Neuron (in vitro differentiated cells): ENCODE data around the gene ATP10A.
A peak's percentile ranks its signal among the peaks of the same experiment; 100 is the strongest.
"Not testable (repeated sequence)": the region's sequence is repeated elsewhere in the genome, so short reads cannot be mapped to it uniquely, and the experiment has no call there.

Experiments used
- H2AFZ ChIP-seq: one replicate; pipeline ENCODE4 v1.6.1; 2013; ENCODE audit warnings: low read depth, mild to moderate bottlenecking, inconsistent platforms, low read length, moderate library complexity
- H3K27me3 ChIP-seq: one replicate; pipeline ENCODE4 v1.6.1; 2013; ENCODE audit warnings: low read length; ENCODE audit not compliant: insufficient read depth
- H3K36me3 ChIP-seq: one replicate; pipeline ENCODE4 v1.6.1; 2013; ENCODE audit warnings: low read length; ENCODE audit not compliant: insufficient read depth
- H3K4me1 ChIP-seq: one replicate; pipeline ENCODE4 v1.6.1; 2013; ENCODE audit warnings: low read length; ENCODE audit not compliant: insufficient read depth
- H3K4me3 ChIP-seq: 2 replicates; pipeline ENCODE4 v1.5.1; 2013; ENCODE audit warnings: mild to moderate bottlenecking, low read length, moderate library complexity
- H3K9me3 ChIP-seq: one replicate; pipeline ENCODE4 v1.6.1; 2013; ENCODE audit warnings: low read length

Gene ATP10A

GRCh38 chr15:25758612-25759011, 104.5 kb downstream of the ATP10A start:
- H3K4me3 ChIP-seq, H3K36me3 ChIP-seq, H3K9me3 ChIP-seq, H2AFZ ChIP-seq, H3K4me1 ChIP-seq, H3K27me3 ChIP-seq: not testable (repeated sequence)

- Histone ChIP-seq H3K4me3 (no peak overlapping the region), H3K27me3 (no peaks in the 10 kb centered on the region), H2AFZ (no peak overlapping the region), H3K9me3 (no peaks in the 10 kb centered on the region), H3K36me3 (no peaks in the 10 kb centered on the region), H3K4me1 (peaks cover 10% of the 10 kb centered on the region)
Observed at GRCh38 chr15:25743548-25744275, 119.4 kb downstream of the ATP10A start.

- Histone ChIP-seq H3K4me3 (peak overlapping the region; percentile 22), H3K9me3 (no peaks in the 10 kb centered on the region), H2AFZ (peak overlapping the region; percentile 46), H3K27me3 (no peaks in the 10 kb centered on the region), H3K4me1 (peaks cover 10% of the 10 kb centered on the region), H3K36me3 (no peaks in the 10 kb centered on the region)
Observed at GRCh38 chr15:25742776-25743547, 120.2 kb downstream of the ATP10A start.

- peaks cover 10% of the 10 kb centered on the region for H3K4me1 ChIP-seq
- H2AFZ ChIP-seq: peak overlapping the region; percentile 46
- no peaks in the 10 kb centered on the region for H3K27me3 ChIP-seq
- H3K9me3 ChIP-seq: no peaks in the 10 kb centered on the region
- peak overlapping the region; percentile 22 for H3K4me3 ChIP-seq
- H3K36me3 ChIP-seq: no peaks in the 10 kb centered on the region
Observed at GRCh38 chr15:25742041-25742730, 120.9 kb downstream of the ATP10A start.

GRCh38 chr15:25741256-25741580, 121.9 kb downstream of the ATP10A start:
- H3K4me3 ChIP-seq: no peak overlapping the region

GRCh38 chr15:25740383-25741255, 122.5 kb downstream of the ATP10A start:
- Histone ChIP-seq H3K9me3 (no peaks in the 10 kb centered on the region), H2AFZ (no peak overlapping the region), H3K4me1 (peaks cover 10% of the 10 kb centered on the region), H3K36me3 (no peaks in the 10 kb centered on the region), H3K27me3 (no peaks in the 10 kb centered on the region), H3K4me3 (no peak overlapping the region)

More at GRCh38 chr15:25741256-25741580, 121.9 kb downstream of the ATP10A start:
- H3K9me3 ChIP-seq: no peaks in the 10 kb centered on the region
- no peaks in the 10 kb centered on the region for H3K27me3 ChIP-seq
- H3K36me3 ChIP-seq: no peaks in the 10 kb centered on the region
- peaks cover 10% of the 10 kb centered on the region for H3K4me1 ChIP-seq
- H2AFZ ChIP-seq: no peak overlapping the region

GRCh38 chr15:25739687-25740121, 123.4 kb downstream of the ATP10A start:
- no peaks in the 10 kb centered on the region for H3K27me3 ChIP-seq
- no peak overlapping the region for H3K4me3 ChIP-seq
- H3K36me3 ChIP-seq: no peaks in the 10 kb centered on the region
- H3K9me3 ChIP-seq: no peaks in the 10 kb centered on the region
- peaks cover 13% of the 10 kb centered on the region for H3K4me1 ChIP-seq
- H2AFZ ChIP-seq: no peak overlapping the region

- H3K4me3 ChIP-seq: no peak overlapping the region
- H3K36me3 ChIP-seq: no peaks in the 10 kb centered on the region
- peaks cover 13% of the 10 kb centered on the region for H3K4me1 ChIP-seq
- H3K27me3 ChIP-seq: no peaks in the 10 kb centered on the region
- H3K9me3 ChIP-seq: no peaks in the 10 kb centered on the region
- no peak overlapping the region for H2AFZ ChIP-seq
Observed at GRCh38 chr15:25738171-25738965, 124.8 kb downstream of the ATP10A start.

GRCh38 chr15:25737218-25737643, 125.9 kb downstream of the ATP10A start:
- no peak overlapping the region for H3K4me3 ChIP-seq
- no peak overlapping the region for H2AFZ ChIP-seq
- no peaks in the 10 kb centered on the region for H3K27me3 ChIP-seq
- H3K36me3 ChIP-seq: no peaks in the 10 kb centered on the region
- peaks cover 6% of the 10 kb centered on the region for H3K4me1 ChIP-seq
- H3K9me3 ChIP-seq: no peaks in the 10 kb centered on the region

GRCh38 chr15:25736461-25736860, 126.7 kb downstream of the ATP10A start:
- H2AFZ ChIP-seq: no peak overlapping the region
- peaks cover 3% of the 10 kb centered on the region for H3K4me1 ChIP-seq
- no peaks in the 10 kb centered on the region for H3K27me3 ChIP-seq
- H3K36me3 ChIP-seq: no peaks in the 10 kb centered on the region
- H3K4me3 ChIP-seq: no peak overlapping the region
- no peaks in the 10 kb centered on the region for H3K9me3 ChIP-seq

GRCh38 chr15:25735550-25736384, 127.4 kb downstream of the ATP10A start:
- Histone ChIP-seq H3K27me3 (no peaks in the 10 kb centered on the region), H3K4me1 (peaks cover 3% of the 10 kb centered on the region), H3K4me3 (no peak overlapping the region), H3K36me3 (no peaks in the 10 kb centered on the region), H3K9me3 (no peaks in the 10 kb centered on the region), H2AFZ (no peak overlapping the region)
